Gastroesophageal sphincter (tissue), 4 donors: Measurements from ENCODE around the gene FFAR3. TPM values are rescaled to one million over a fixed set of nuclear protein-coding genes. Genes with fewer than 3 reads are reported as not detected.

ENCODE experiments used
- ATAC-seq: fragments of 150-250 bp; one replicate; pipeline ENCODE4 v1.9.1; 2016; ENCODE audit warnings: mild to moderate bottlenecking, moderate library complexity
- H3K27ac ChIP-seq, 4 donors: fragments of 200-600 bp; sonication (generic) in 3 of 4; 1 replicate in 3 of 4; 2 replicates in 1 of 4; pipeline ENCODE4 v1.5.1; 2016 to 2019
- H3K27me3 ChIP-seq: fragments of 200-600 bp; sonication (generic); one replicate; pipeline ENCODE4 v1.5.1; 2019
- H3K36me3 ChIP-seq, 2 donors: fragments of 200-600 bp; sonication (generic); one replicate each; pipeline ENCODE4 v1.5.1; 2019; ENCODE audit warnings: control low read depth in 1 of 2
- H3K4me1 ChIP-seq, 3 donors: fragments of 200-600 bp; sonication (generic); 1 replicate in 2 of 3; 2 replicates in 1 of 3; pipeline ENCODE4 v1.5.1; 2016 to 2019; ENCODE audit warnings: control low read depth in 2 of 3
- H3K4me3 ChIP-seq, 2 donors: fragments of 200-600 bp; sonication (generic); one replicate each; pipeline ENCODE4 v1.5.1; 2019; ENCODE audit warnings: mild to moderate bottlenecking in 1 of 2, moderate library complexity in 1 of 2
- H3K9me3 ChIP-seq, 3 donors: fragments of 200-600 bp; sonication (generic); one replicate each; pipeline ENCODE4 v1.5.1; 2017 to 2019; ENCODE audit warnings: control low read depth in 2 of 3
- CTCF ChIP-seq, 4 experiments: fragments of 200-600 bp in 2 of 4; fragments of 450-650 bp in 2 of 4; sonication (generic) in 1 of 4; IDR thresholded peaks; one replicate each; pipeline ENCODE4 v1.5.1; 2017 to 2019; ENCODE audit warnings: antibody characterized with exemption in 4 of 4, mild to moderate bottlenecking in 2 of 4, moderate library complexity in 2 of 4
- EP300 ChIP-seq: sonication (generic); formaldehyde crosslinking; IDR thresholded peaks from one replicate; pipeline ENCODE4 v1.6.1; 2017; ENCODE audit warnings: antibody characterized with exemption, mild to moderate bottlenecking
- POLR2A ChIP-seq, 2 donors: fragments of 450-650 bp; IDR thresholded peaks; one replicate each; pipeline ENCODE4 v1.6.1; 2017; ENCODE audit warnings: antibody characterized with exemption in 2 of 2, mild to moderate bottlenecking in 2 of 2, moderate library complexity in 1 of 2
- POLR2AphosphoS5 ChIP-seq: sonication (generic); formaldehyde crosslinking; IDR thresholded peaks from one replicate; pipeline ENCODE4 v1.6.1; 2017; ENCODE audit warnings: antibody characterized with exemption
- WGBS, 2 donors: methylation state at CpG; one replicate each; pipeline ENCODE4 v1.1.5; 2018; ENCODE audit warnings: low coverage in 1 of 2; 5-methylcytosine and 5-hydroxymethylcytosine counted together
- total RNA-seq, 4 donors: library from RNA; depleted of rRNA; stranded (reverse); fragments of >200 nt; gene quantifications; one replicate each; pipeline ENCODE4 v1.1.0, GENCODE V29; 2016

FFAR3 gene
- total RNA-seq, 4 donors from 2014 or later: 0.13 TPM; not detected in 3

- Histone ChIP-seq H3K27ac (no peak overlapping the region), H3K27me3 (peaks cover 20% of the 10 kb centered on the region), H3K9me3 (no peaks in the 10 kb centered on the region), H3K4me3 (no peak overlapping the region), H3K36me3 (no peaks in the 10 kb centered on the region), H3K4me1 (no peaks in the 10 kb centered on the region)
- ATAC-seq: no peak
- TF ChIP-seq EP300 (no peak), POLR2A (IDR thresholded peaks at IDR 0.05) (no peak), POLR2AphosphoS5 (no peak), CTCF (IDR thresholded peaks at IDR 0.05) (no peak)
- 20 to 38% methylated on average over 2 to 5 of the region's 5 CpGs for WGBS, 2 donors
Measured at GRCh38 chr19:35360880-35361420, 2.7 kb downstream of the FFAR3 start.

GRCh38 chr19:35362261-35363000 lies 4.2 kb downstream of the FFAR3 start:
- no CpG with 5 or more reads among the region's 14 CpGs for WGBS, 2 donors
- Histone ChIP-seq H3K36me3 (no peaks in the 10 kb centered on the region), H3K4me1 (no peaks in the 10 kb centered on the region), H3K27ac (no peak overlapping the region), H3K9me3 (no peaks in the 10 kb centered on the region), H3K4me3 (no peak overlapping the region), H3K27me3 (peaks cover 14% of the 10 kb centered on the region)
- TF ChIP-seq POLR2A (IDR thresholded peaks at IDR 0.05) (no peak), CTCF (IDR thresholded peaks at IDR 0.05) (no peak), EP300 (no peak), POLR2AphosphoS5 (no peak)
- ATAC-seq: no peak

GRCh38 chr19:35363001-35363590 lies 4.8 kb downstream of the FFAR3 start:
- Histone ChIP-seq H3K27ac (no peak overlapping the region), H3K36me3 (no peaks in the 10 kb centered on the region), H3K27me3 (peaks cover 7% of the 10 kb centered on the region), H3K4me3 (no peak overlapping the region), H3K9me3 (no peaks in the 10 kb centered on the region), H3K4me1 (no peaks in the 10 kb centered on the region)
- TF ChIP-seq POLR2AphosphoS5 (no peak), EP300 (no peak), CTCF (IDR thresholded peaks at IDR 0.05) (no peak), POLR2A (IDR thresholded peaks at IDR 0.05) (no peak)
- WGBS, 2 donors: 71 to 100% methylated on average over 1 to 4 of the region's 11 CpGs
- ATAC-seq: no peak

DNA sequence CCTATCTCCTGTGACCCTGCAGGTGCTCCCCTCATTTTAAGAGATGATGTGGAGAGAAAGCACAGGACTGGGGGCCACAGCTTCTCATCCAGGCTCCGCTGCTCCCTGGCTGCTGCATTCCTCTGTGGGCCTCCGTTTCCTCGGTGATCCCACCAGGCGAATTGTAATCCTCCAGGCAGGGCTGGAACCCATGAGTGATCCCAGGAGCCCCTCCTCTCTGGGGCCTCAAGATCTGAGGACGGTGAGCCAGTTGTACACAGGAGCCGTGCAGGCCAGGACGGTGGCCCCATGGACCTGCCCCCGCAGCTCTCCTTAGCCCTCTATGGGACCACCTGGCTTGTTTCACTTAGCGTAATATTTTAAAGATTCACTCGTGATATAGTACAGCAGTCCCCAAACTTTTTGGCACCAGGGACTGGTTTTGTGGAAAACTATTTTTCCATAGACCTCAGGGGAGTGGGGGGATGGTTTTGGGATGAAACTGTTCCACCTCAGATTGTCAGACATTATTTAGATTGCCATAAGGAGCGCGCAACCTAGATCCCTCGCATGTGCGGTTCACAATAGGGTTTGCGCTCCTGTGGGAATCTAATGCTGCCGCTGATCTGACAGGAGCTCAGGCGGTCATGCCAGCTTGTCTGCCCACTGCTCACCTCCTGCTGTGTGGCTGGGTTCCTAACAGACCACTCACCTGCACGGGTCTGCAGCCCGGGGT lies 5.6 kb downstream of the FFAR3 start:
- H3K27me3 ChIP-seq: peaks cover 5% of the 10 kb centered on the region
- no peaks in the 10 kb centered on the region for H3K36me3 ChIP-seq
- H3K4me3 ChIP-seq: no peak overlapping the region
- no peak for ATAC-seq
- no peaks in the 10 kb centered on the region for H3K4me1 ChIP-seq
- WGBS, 2 donors: 80% methylated on average over 5 to 9 of the region's 19 CpGs
- no peaks in the 10 kb centered on the region for H3K9me3 ChIP-seq
- TF ChIP-seq EP300: no peak
- TF ChIP-seq POLR2A (IDR thresholded peaks at IDR 0.05): no peak
- TF ChIP-seq CTCF (IDR thresholded peaks at IDR 0.05): no peak
- TF ChIP-seq POLR2AphosphoS5: no peak
- no peak overlapping the region for H3K27ac ChIP-seq
